Measurements from ENCODE around the gene BRD2.

The BRD2 gene

DNA sequence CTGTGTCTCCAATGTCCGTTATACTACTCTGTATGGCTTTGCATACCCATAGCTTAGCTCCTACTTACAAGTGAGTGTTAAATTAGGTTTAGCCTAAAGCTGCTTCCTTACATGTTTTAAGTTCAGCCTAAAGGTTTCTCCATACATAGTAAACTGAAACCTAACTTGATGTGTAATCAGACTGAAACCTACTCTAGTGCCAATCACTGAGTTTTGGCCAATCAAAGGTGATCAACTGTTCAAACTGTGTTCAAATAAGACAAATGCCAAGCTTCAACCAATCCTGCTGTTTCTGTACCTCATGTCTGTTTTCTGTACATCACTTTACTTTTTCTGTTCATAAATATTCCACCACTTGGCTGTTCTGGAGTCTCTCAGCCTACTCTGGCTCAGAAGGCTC lies 21.0 kb downstream of the BRD2 start:
- no peaks in the 10 kb centered on the region for H3K4me1 Mint-ChIP-seq
- no peaks in the 10 kb centered on the region for H3K36me3 Mint-ChIP-seq (ENCODE audit: low read depth)
- no peak for DNase-seq
- peaks cover 13% of the 10 kb centered on the region for H3K9me3 Mint-ChIP-seq
- H3K27me3 Mint-ChIP-seq (ENCODE audit: low read depth, poor library complexity): peaks cover 37% of the 10 kb centered on the region
- H3K4me3 Mint-ChIP-seq: no peak overlapping the region
- TF ChIP-seq, protein P1, sequence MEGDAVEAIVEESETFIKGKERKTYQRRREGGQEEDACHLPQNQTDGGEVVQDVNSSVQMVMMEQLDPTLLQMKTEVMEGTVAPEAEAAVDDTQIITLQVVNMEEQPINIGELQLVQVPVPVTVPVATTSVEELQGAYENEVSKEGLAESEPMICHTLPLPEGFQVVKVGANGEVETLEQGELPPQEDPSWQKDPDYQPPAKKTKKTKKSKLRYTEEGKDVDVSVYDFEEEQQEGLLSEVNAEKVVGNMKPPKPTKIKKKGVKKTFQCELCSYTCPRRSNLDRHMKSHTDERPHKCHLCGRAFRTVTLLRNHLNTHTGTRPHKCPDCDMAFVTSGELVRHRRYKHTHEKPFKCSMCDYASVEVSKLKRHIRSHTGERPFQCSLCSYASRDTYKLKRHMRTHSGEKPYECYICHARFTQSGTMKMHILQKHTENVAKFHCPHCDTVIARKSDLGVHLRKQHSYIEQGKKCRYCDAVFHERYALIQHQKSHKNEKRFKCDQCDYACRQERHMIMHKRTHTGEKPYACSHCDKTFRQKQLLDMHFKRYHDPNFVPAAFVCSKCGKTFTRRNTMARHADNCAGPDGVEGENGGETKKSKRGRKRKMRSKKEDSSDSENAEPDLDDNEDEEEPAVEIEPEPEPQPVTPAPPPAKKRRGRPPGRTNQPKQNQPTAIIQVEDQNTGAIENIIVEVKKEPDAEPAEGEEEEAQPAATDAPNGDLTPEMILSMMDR (IDR thresholded peaks at IDR 0.05): no peak
- H3K27ac Mint-ChIP-seq: no peak overlapping the region

DNA sequence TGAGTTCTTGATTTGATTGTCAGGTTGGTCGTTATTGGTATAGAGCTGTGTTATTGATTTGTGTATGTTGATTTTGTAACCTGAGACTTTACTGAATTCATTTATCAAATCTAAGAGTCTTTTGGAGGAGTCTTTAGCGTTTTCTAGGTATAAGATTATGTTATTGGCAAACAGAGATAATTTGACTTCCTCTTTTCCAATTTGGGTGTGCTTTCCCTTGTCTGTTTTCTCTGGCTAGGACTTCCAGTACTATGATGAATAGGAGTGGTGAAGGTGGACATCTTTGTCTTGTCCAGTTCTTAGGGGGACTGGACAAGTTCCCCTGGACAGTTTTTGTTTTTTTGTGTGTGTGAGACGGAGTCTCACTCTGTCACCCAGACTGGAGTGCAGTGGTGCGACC lies 23.6 kb downstream of the BRD2 start:
- Mint-ChIP-seq H3K4me1 (no peaks in the 10 kb centered on the region), H3K4me3 (no peak overlapping the region), H3K27ac (no peak overlapping the region), H3K36me3 (ENCODE audit: low read depth) (no peaks in the 10 kb centered on the region), H3K9me3 (peaks cover 13% of the 10 kb centered on the region), H3K27me3 (ENCODE audit: low read depth, poor library complexity) (peaks cover 53% of the 10 kb centered on the region)
- TF ChIP-seq, protein P1 (IDR thresholded peaks at IDR 0.05): no peak
- DNase-seq: no peak

DNA sequence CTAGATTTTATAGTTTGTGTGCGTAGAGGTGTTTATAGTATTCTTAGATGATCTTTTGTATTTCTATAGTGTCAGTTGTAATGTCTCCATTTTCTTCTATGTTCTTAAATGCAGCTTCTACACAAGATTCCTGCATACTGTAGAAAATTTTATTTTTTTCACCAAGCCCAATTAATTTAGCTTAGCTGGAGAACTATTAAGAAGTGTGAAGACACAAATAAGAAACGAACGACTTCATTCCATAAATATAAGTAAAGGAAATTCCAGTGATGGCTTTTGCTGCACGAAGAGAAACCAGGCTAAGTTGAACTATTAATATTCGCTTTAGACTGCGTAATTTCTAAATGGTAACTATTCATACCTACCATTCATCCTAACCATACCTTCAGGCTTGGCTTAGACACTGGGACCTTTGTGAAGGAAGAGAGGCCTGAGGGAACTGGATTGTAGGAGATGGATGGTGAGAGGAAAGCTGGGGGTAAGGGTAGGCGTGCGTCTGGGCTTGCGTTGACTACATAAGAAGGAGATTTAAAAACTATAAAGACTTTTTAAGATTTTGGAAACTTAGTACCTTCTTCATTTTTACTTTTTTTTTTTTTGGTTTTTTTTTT lies 25.1 kb downstream of the BRD2 start:
- Mint-ChIP-seq H3K36me3 (ENCODE audit: low read depth) (no peaks in the 10 kb centered on the region), H3K27me3 (ENCODE audit: low read depth, poor library complexity) (peaks cover 59% of the 10 kb centered on the region), H3K9me3 (peaks cover 13% of the 10 kb centered on the region), H3K27ac (no peak overlapping the region), H3K4me3 (no peak overlapping the region), H3K4me1 (no peaks in the 10 kb centered on the region)
- TF ChIP-seq, protein P1 (IDR thresholded peaks at IDR 0.05): no peak
- DNase-seq: no peak

DNA sequence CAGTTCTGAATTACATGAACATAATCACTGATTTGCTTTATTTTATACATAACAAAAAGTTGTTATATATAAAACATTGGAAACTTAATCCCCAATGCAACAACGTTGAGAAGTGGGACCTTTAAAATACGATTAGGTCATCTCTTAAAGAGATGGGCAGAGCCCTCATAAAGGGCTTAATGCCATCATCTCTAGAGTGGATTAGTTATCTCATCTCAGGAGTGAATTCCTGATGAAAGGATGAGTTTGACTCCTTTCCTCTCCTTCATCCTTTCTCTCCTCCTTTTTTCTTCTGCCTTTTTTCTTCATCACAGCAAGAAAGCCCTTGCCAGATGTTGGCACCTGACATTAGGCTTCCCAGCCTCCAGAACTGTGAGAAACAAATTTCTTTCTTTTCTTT lies 27.1 kb downstream of the BRD2 start:
- Mint-ChIP-seq H3K4me3 (no peak overlapping the region), H3K36me3 (ENCODE audit: low read depth) (no peaks in the 10 kb centered on the region), H3K9me3 (peaks cover 13% of the 10 kb centered on the region), H3K27ac (no peak overlapping the region), H3K4me1 (peaks cover 5% of the 10 kb centered on the region), H3K27me3 (ENCODE audit: low read depth, poor library complexity) (peaks cover 73% of the 10 kb centered on the region)
- DNase-seq: no peak
- TF ChIP-seq, protein P1 (IDR thresholded peaks at IDR 0.05): no peak

DNA sequence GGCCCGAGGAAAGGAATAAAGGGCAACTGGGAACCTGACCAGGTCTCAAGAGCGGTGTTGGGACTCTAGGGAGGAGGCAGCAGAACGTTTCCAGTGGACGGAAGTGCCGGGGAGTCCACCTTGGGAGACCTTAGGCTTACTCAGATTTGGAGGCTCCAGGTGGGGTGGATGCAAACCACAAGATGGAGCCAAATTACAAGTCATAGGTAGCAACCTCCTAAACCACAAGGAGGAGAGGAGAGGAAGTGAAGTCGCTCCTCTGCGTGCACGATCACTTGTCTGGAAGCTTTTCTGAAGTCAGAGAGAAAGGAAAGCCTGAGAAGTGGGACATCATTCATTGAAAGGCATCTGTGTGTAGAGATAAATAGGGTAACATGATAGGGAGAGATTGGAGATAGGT lies 31.7 kb downstream of the BRD2 start:
- Mint-ChIP-seq H3K36me3 (ENCODE audit: low read depth) (no peaks in the 10 kb centered on the region), H3K9me3 (no peaks in the 10 kb centered on the region), H3K4me3 (no peak overlapping the region), H3K27me3 (ENCODE audit: low read depth, poor library complexity) (peaks cover 90% of the 10 kb centered on the region), H3K4me1 (peaks cover 5% of the 10 kb centered on the region), H3K27ac (no peak overlapping the region)
- no peak for DNase-seq
- TF ChIP-seq, protein P1 (IDR thresholded peaks at IDR 0.05): no peak

DNA sequence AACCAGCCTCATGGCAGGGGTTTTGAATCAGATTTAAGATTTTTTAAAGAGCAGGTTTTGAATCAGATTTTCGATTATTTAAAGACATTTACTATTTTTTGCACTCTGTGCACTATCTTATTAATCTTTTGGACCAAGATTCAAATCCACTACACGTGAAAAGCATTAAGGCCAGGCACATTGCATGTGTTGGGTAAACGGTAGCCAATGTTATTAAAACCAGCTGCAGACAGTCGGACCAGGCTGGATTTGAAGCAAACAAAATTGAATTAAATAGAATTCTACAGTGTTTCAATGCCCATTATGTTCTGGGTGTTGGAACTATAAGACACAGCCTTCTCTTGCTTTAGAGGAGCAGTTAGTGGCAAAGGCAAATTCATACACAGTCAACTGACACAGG lies 33.3 kb downstream of the BRD2 start:
- Mint-ChIP-seq H3K9me3 (no peaks in the 10 kb centered on the region), H3K4me1 (peaks cover 5% of the 10 kb centered on the region), H3K4me3 (no peak overlapping the region), H3K27me3 (ENCODE audit: low read depth, poor library complexity) (peaks cover 81% of the 10 kb centered on the region), H3K36me3 (ENCODE audit: low read depth) (no peaks in the 10 kb centered on the region), H3K27ac (no peak overlapping the region)
- TF ChIP-seq, protein P1 (IDR thresholded peaks at IDR 0.05): no peak
- DNase-seq: no peak

Measured in nephron progenitor cell (in vitro differentiated cells).